ENCODE data around the gene PTPRN2. TPM values are rescaled to one million over a fixed set of nuclear protein-coding genes. Genes with fewer than 3 reads are reported as not detected.

The PTPRN2 gene
- total RNA-seq, 4 donors from 2014 or later: 14.9 to 34.3 (median 21.3) TPM

DNA sequence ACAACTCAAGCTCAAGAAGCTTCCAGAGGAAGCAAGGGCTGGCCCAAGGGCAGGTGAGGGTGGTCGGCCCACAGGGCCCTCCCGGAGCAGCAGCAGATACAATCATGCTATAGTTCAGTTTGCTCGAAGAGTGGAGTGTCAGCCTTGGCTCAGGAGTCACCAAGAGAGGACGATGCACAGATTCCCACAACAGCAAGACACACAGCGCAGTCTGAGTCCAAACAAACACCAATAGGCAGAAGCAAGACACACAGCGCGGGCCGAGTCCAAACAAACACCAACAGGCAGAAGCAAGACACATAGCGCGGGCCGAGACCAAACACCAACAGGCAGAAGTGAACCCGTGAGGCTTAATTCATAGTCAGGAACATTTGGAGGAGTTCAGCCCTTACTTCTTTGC lies 138.4 kb downstream of the PTPRN2 start:
- H3K27ac ChIP-seq: no peak overlapping the region
- H3K4me3 ChIP-seq: no peak overlapping the region
- no peaks in the 10 kb centered on the region for H3K9me3 ChIP-seq
- H3K4me1 ChIP-seq: no peaks in the 10 kb centered on the region
- no peaks in the 10 kb centered on the region for H3K27me3 ChIP-seq
- H3K36me3 ChIP-seq: no peaks in the 10 kb centered on the region
- peak in 1 of 3 donors; percentile 25 for DNase-seq
- TF ChIP-seq POLR2A (IDR thresholded peaks at IDR 0.05): no peak
- TF ChIP-seq, protein P1, sequence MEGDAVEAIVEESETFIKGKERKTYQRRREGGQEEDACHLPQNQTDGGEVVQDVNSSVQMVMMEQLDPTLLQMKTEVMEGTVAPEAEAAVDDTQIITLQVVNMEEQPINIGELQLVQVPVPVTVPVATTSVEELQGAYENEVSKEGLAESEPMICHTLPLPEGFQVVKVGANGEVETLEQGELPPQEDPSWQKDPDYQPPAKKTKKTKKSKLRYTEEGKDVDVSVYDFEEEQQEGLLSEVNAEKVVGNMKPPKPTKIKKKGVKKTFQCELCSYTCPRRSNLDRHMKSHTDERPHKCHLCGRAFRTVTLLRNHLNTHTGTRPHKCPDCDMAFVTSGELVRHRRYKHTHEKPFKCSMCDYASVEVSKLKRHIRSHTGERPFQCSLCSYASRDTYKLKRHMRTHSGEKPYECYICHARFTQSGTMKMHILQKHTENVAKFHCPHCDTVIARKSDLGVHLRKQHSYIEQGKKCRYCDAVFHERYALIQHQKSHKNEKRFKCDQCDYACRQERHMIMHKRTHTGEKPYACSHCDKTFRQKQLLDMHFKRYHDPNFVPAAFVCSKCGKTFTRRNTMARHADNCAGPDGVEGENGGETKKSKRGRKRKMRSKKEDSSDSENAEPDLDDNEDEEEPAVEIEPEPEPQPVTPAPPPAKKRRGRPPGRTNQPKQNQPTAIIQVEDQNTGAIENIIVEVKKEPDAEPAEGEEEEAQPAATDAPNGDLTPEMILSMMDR (IDR thresholded peaks at IDR 0.05): no peak

DNA sequence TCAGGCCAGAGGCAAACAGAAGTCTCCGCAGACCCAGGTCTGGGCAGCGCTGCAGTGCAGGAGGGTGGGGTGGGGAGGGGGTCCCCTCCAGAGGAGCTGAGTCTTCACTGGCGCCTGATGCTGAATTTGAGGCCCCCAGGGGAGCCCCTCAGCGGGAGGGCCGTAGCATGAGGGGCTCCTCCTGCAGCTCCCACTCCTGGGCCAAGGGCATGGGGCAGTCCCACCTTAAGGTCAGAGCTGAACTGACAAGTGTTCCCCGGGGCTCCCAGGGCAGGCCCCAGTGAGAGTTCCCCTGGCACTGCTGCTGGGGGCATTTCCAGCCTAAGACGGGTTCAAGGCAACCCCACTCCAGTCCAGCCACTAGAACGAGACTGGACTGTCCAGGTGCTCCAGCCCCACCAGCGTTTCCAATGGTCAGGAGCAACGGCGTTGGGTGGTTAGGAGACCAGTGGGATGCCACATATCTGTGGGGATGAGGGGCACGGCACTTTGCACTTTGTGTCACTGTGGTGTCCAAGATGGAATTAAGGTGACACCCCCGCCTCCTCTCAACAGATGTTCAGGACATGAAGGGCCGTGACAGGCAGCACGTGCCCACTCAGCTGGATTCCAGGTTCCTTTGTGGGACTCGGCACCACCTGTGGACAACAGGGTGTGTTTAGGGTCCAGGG lies 139.1 kb downstream of the PTPRN2 start:
- no peak overlapping the region for H3K4me3 ChIP-seq
- no peaks in the 10 kb centered on the region for H3K9me3 ChIP-seq
- DNase-seq: peak in 1 of 3 donors; percentile 19
- H3K4me1 ChIP-seq: no peaks in the 10 kb centered on the region
- TF ChIP-seq, protein P1 (IDR thresholded peaks at IDR 0.05): no peak
- no peak for TF ChIP-seq POLR2A (IDR thresholded peaks at IDR 0.05)
- no peaks in the 10 kb centered on the region for H3K36me3 ChIP-seq
- no peak overlapping the region for H3K27ac ChIP-seq
- H3K27me3 ChIP-seq: no peaks in the 10 kb centered on the region

DNA sequence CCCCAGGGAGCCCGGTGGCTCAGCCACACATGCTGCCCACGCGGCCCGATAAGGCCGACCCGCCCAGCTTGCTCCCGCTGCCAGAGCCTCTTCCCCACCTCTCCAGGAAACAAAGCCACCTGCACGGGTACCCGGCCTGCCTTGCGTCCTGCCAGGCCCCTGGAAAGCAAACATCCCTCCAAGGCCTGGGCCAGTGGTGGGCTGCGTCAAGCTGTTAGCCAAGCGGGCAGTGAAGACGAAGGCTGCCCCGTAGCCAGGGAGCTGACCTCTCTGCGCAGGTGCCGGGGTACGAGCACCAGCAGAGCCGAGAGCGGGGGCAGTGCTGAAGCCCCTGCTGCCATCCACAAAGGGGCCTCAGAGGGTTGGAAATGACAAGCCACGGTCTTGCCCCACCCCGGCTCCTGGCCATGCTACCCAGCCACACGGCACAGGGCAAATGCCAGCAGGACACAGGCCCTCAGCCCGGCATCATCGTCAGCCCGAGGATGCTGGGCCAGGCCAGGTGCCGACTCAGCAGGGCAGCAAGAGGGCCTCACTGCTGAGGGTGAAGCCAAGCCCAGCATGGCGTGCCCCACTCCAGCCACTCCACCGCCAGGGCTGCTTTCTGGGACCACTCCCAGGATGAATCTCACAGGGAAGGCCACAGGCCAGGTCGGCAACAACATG lies 140.0 kb downstream of the PTPRN2 start:
- Histone ChIP-seq H3K36me3 (no peaks in the 10 kb centered on the region), H3K9me3 (no peaks in the 10 kb centered on the region), H3K27me3 (no peaks in the 10 kb centered on the region), H3K4me3 (no peak overlapping the region), H3K27ac (no peak overlapping the region), H3K4me1 (no peaks in the 10 kb centered on the region)
- no peak for TF ChIP-seq POLR2A (IDR thresholded peaks at IDR 0.05)
- TF ChIP-seq, protein P1 (IDR thresholded peaks at IDR 0.05): no peak
- no peak for DNase-seq

DNA sequence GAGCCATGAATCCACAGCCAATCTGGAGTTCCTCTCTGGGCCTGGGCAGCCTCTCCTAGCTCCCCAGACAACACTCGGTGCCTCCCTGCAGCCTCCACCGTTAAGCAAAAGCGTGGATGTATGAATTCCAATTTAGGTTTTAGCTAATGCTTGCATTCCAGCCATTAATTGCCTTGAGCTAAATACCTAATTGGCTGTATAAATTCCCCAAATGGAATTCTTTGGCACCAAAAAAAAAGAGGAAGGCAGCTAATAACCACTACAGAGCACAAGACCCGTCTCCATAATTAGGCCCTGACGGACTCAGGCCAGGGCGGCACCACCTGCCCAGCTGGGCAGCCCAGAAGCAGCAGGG lies 140.5 kb downstream of the PTPRN2 start:
- no peak overlapping the region for H3K4me3 ChIP-seq
- H3K36me3 ChIP-seq: no peaks in the 10 kb centered on the region
- DNase-seq: peak in 1 of 3 donors; percentile 4
- no peaks in the 10 kb centered on the region for H3K9me3 ChIP-seq
- H3K4me1 ChIP-seq: no peaks in the 10 kb centered on the region
- no peaks in the 10 kb centered on the region for H3K27me3 ChIP-seq
- no peak overlapping the region for H3K27ac ChIP-seq
- no peak for TF ChIP-seq POLR2A (IDR thresholded peaks at IDR 0.05)
- TF ChIP-seq, protein P1 (IDR thresholded peaks at IDR 0.05): no peak

DNA sequence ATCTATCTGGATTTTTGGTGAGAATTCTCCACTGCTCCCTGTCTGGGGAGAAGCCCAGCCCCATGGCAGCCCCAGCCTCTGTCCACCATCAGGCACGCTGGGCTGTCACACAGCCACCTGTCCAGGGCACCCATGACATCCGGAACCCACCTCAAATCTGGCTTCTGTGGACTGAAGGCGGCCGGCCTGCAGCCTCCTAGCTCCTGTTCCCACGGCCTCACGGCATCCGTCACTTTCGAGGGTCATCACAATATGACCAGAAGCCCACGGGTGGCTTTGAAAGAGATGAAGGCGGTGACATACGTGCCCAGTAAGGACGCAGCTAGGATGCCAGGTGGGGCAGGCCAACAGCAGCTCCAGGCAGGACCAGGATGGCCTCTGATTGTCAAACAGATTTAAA lies 140.9 kb downstream of the PTPRN2 start:
- peak in 2 of 3 donors; percentile 21 to 34 for DNase-seq
- no peaks in the 10 kb centered on the region for H3K4me1 ChIP-seq
- no peaks in the 10 kb centered on the region for H3K9me3 ChIP-seq
- no peak overlapping the region for H3K4me3 ChIP-seq
- H3K27me3 ChIP-seq: no peaks in the 10 kb centered on the region
- TF ChIP-seq, protein P1 (IDR thresholded peaks at IDR 0.05): no peak
- H3K27ac ChIP-seq: no peak overlapping the region
- H3K36me3 ChIP-seq: no peaks in the 10 kb centered on the region
